22Rv1 (cell line): ENCODE data around the gene ENTHD1.

Experiments
- ZFX ChIP-seq: fragments of 450-650 bp; IDR thresholded peaks from 2 replicates; pipeline ENCODE4 v1.6.1; 2017; ENCODE audit warnings: antibody characterized with exemption, borderline replicate concordance
- TF ChIP-seq, protein P1 (sequence below): fragments of 450-650 bp; IDR thresholded peaks from 2 replicates; pipeline ENCODE4 v1.5.1; 2017; ENCODE audit warnings: mild to moderate bottlenecking

DNA sequence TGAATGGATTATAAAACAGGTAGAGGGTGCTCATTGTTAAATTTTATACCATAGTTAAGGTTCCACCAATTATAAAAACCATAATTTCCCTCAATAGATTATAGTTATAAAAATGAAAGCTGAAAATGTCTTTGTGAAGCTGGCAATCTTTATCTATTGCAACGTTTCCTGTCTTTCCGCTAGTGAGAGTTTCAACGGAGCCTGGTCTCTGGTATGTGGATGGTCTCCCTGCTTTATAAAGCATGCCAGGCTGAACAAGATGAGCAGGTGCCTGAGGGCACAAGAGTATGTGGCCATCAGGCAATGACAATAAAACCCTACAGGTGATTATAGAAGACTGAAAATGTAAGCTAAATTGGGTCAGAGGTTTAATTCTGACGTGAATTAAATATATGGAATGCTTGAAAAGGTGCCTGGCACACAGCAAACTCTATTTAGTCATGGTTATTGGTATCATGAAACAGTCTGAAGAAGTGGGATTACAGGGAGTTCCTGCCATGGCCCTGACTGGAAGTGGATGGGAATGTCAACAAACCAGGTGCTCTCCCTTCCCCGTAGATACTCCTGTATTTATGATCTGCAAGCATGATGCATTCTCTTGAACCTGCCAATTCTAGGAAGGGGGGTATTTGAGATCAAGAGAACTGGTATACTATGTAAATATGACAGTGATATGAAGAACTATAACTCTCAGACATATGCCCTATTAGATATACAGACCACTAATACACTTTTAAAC, 115.7 kb downstream of the ENTHD1 start:
- TF ChIP-seq, protein P1, sequence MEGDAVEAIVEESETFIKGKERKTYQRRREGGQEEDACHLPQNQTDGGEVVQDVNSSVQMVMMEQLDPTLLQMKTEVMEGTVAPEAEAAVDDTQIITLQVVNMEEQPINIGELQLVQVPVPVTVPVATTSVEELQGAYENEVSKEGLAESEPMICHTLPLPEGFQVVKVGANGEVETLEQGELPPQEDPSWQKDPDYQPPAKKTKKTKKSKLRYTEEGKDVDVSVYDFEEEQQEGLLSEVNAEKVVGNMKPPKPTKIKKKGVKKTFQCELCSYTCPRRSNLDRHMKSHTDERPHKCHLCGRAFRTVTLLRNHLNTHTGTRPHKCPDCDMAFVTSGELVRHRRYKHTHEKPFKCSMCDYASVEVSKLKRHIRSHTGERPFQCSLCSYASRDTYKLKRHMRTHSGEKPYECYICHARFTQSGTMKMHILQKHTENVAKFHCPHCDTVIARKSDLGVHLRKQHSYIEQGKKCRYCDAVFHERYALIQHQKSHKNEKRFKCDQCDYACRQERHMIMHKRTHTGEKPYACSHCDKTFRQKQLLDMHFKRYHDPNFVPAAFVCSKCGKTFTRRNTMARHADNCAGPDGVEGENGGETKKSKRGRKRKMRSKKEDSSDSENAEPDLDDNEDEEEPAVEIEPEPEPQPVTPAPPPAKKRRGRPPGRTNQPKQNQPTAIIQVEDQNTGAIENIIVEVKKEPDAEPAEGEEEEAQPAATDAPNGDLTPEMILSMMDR: no peak
- TF ChIP-seq ZFX: no peak
